ENCODE data around the gene AGPS. TPM values are rescaled to one million over a fixed set of nuclear protein-coding genes. Genes with fewer than 3 reads are reported as not detected.

Gene AGPS
- polyA plus RNA-seq, 1 of the 3 experiments (the other 2 are of a cell fraction): 10.9 TPM

DNA sequence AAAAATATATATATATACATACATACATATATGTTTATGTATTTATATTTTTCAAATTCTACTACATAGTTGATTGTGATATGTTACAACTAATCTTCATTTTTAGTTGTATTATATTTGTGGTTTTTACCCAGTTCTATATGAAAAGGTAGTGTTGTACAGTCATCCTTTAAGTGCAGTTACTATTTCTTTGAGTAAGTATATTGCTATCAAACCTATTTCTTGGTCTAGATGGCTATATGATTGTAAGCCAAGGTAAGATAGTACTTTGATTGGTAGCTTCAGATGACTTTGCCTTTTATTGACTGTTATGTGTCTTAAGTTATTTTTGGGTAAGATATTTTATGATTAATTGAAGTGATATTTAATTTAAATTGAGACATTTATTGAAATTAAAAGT, 89.6 kb downstream of the AGPS start:
- CTCF ChIA-PET: interaction anchor here (0.9 to 2.4 kb wide), 5 partner anchors 12 to 317 kb away, joined by 4 to 9 read pairs (median 5); no protein-coding TSS in a partner anchor
- TF ChIP-seq GABPA (IDR thresholded peaks at IDR 0.05; ENCODE audit: low read depth) (no peak), USF1 (IDR thresholded peaks at IDR 0.05; ENCODE audit: borderline replicate concordance, low read depth) (no peak), FOSL2 (IDR thresholded peaks at IDR 0.05; ENCODE audit: borderline replicate concordance, low read depth) (no peak), NFIC (IDR thresholded peaks at IDR 0.05; ENCODE audit: borderline replicate concordance) (no peak)
- TF ChIP-seq, protein P1, sequence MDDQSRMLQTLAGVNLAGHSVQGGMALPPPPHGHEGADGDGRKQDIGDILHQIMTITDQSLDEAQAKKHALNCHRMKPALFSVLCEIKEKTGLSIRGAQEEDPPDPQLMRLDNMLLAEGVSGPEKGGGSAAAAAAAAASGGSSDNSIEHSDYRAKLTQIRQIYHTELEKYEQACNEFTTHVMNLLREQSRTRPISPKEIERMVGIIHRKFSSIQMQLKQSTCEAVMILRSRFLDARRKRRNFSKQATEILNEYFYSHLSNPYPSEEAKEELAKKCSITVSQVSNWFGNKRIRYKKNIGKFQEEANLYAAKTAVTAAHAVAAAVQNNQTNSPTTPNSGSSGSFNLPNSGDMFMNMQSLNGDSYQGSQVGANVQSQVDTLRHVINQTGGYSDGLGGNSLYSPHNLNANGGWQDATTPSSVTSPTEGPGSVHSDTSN (IDR thresholded peaks at IDR 0.05): no peak
- H3K4me3 ChIP-seq (ENCODE audit: low read depth in 2 of 2, low read length in 1 of 2): no peak overlapping the region

GRCh38 chr2:177483531-177483930, 91.0 kb downstream of the AGPS start:
- H3F3A ChIP-seq (replicated peaks; ENCODE audit: insufficient read depth): peaks cover 13% of the 10 kb centered on the region
- H3K27ac ChIP-seq (ENCODE audit: low read depth in 2 of 2, low read length in 1 of 2): peak overlapping the region in 1 of 2 experiments; percentile 65; a peak in 1 of 4 replicates
- POLR2A ChIA-PET: no interaction called here
- no peaks in the 10 kb centered on the region for H4K20me1 ChIP-seq (ENCODE audit: insufficient read depth)
- H3K79me2 ChIP-seq (ENCODE audit: insufficient read depth): no peaks in the 10 kb centered on the region; the same call in none of the 2 replicates
- H3K4me1 ChIP-seq (ENCODE audit: control insufficient read depth in 1 of 2, insufficient read depth in 2 of 2, low read depth in 1 of 2, low read length in 1 of 2): no peaks in the 10 kb centered on the region
- no peak for DNase-seq
- TF ChIP-seq POLR2AphosphoS5 (IDR thresholded peaks at IDR 0.05; ENCODE audit: low read depth, low read length): no peak
- no peak for TF ChIP-seq CTCF (IDR thresholded peaks at IDR 0.05)
- TF ChIP-seq, protein P2, sequence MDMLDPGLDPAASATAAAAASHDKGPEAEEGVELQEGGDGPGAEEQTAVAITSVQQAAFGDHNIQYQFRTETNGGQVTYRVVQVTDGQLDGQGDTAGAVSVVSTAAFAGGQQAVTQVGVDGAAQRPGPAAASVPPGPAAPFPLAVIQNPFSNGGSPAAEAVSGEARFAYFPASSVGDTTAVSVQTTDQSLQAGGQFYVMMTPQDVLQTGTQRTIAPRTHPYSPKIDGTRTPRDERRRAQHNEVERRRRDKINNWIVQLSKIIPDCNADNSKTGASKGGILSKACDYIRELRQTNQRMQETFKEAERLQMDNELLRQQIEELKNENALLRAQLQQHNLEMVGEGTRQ (IDR thresholded peaks at IDR 0.05; ENCODE audit: borderline replicate concordance, low read depth, low read length): no peak
- no peak for TF ChIP-seq MEF2A (IDR thresholded peaks at IDR 0.05; ENCODE audit: borderline replicate concordance, low read depth)
- no peak for TF ChIP-seq GATA2 (CRISPR knock-in tag; IDR thresholded peaks at IDR 0.05)
- no peak for TF ChIP-seq EZH2phosphoT487 (IDR thresholded peaks at IDR 0.05; ENCODE audit: borderline replicate concordance, low read depth)
- no peak for TF ChIP-seq TAF1 (IDR thresholded peaks at IDR 0.05; ENCODE audit: borderline replicate concordance, low read depth, low read length)
- no peak for TF ChIP-seq TCF12 (IDR thresholded peaks at IDR 0.05)
- no peak for TF ChIP-seq ELF1 (IDR thresholded peaks at IDR 0.05)
- TF ChIP-seq NRF1 (IDR thresholded peaks at IDR 0.05; ENCODE audit: low read depth, low read length): no peak
- TF ChIP-seq SIN3A (IDR thresholded peaks at IDR 0.05; ENCODE audit: borderline replicate concordance, low read depth, low read length): no peak
- no peak for TF ChIP-seq RAD21 (IDR thresholded peaks at IDR 0.05; ENCODE audit: low read length)
- TF ChIP-seq MXI1 (IDR thresholded peaks at IDR 0.05; ENCODE audit: low read depth, low read length): no peak
- TF ChIP-seq YY1 (IDR thresholded peaks at IDR 0.05; ENCODE audit: low read depth): no peak
- no peaks in the 10 kb centered on the region for H3K27me3 ChIP-seq (ENCODE audit: insufficient read depth)
- WGBS (ENCODE audit: low lambda C conversion rate): 98% methylated on average over 2 of the region's 2 CpGs
- peaks cover 3% of the 10 kb centered on the region for H3K9me3 ChIP-seq
- CTCF ChIA-PET: interaction anchor here (0.7 to 2.4 kb wide), 5 partner anchors 9 to 276 kb away, joined by 3 to 9 read pairs (median 5); no protein-coding TSS in a partner anchor
- no peak overlapping the region for H3K4me3 ChIP-seq (ENCODE audit: low read depth in 2 of 2, low read length in 1 of 2)
- H3K9ac ChIP-seq: no peak overlapping the region
- no peak overlapping the region for H3K4me2 ChIP-seq
- peaks cover 16 to 47% of the 10 kb centered on the region in 2 experiments for H3K36me3 ChIP-seq (replicated peaks in 1 of 2; ENCODE audit: control insufficient read depth in 1 of 2, insufficient read depth in 2 of 2, low read length in 1 of 2)
- H2AFZ ChIP-seq (ENCODE audit: low read depth): no peak overlapping the region
- no peaks in the 10 kb centered on the region for H3K9me2 ChIP-seq

More for the DNA sequence above, 89.6 kb downstream of the AGPS start:
- H3K36me3 ChIP-seq (replicated peaks in 1 of 2; ENCODE audit: control insufficient read depth in 1 of 2, insufficient read depth in 2 of 2, low read length in 1 of 2): peaks cover 26 to 60% of the 10 kb centered on the region in 2 experiments
- no peak overlapping the region for H3K4me2 ChIP-seq
- no peaks in the 10 kb centered on the region for H3K4me1 ChIP-seq (ENCODE audit: control insufficient read depth in 1 of 2, insufficient read depth in 2 of 2, low read depth in 1 of 2, low read length in 1 of 2)
- H3K9me2 ChIP-seq: no peaks in the 10 kb centered on the region
- H3K9ac ChIP-seq: no peak overlapping the region
- H2AFZ ChIP-seq (ENCODE audit: low read depth): no peak overlapping the region
- H3K27me3 ChIP-seq (ENCODE audit: insufficient read depth): no peaks in the 10 kb centered on the region
- peaks cover 14% of the 10 kb centered on the region for H3K9me3 ChIP-seq
- no peaks in the 10 kb centered on the region for H4K20me1 ChIP-seq (ENCODE audit: insufficient read depth)
- no peak overlapping the region for H3K27ac ChIP-seq (ENCODE audit: low read depth in 2 of 2, low read length in 1 of 2)
- peaks cover 13% of the 10 kb centered on the region for H3F3A ChIP-seq (replicated peaks; ENCODE audit: insufficient read depth)
- H3K79me2 ChIP-seq (ENCODE audit: insufficient read depth): no peaks in the 10 kb centered on the region; the same call in none of the 2 replicates
- POLR2A ChIA-PET: no interaction called here
- DNase-seq: no peak

Measured in SK-N-SH (cell line).